Transverse colon (tissue), 3 donors: ENCODE data around the gene FXYD7.

Experiments
- CTCF ChIP-seq, 5 experiments: fragments of 200-600 bp in 3 of 5; fragments of 450-650 bp in 2 of 5; sonication (generic) in 3 of 5; IDR thresholded peaks; 1 replicate in 2 of 5; 2 replicates in 3 of 5; pipeline ENCODE4 v1.5.1; 2016 to 2017; ENCODE audit warnings: antibody characterized with exemption in 5 of 5, inconsistent platforms in 3 of 5, mild to moderate bottlenecking in 2 of 5, moderate library complexity in 1 of 5
- EP300 ChIP-seq: sonication (generic); formaldehyde crosslinking; IDR thresholded peaks from one replicate; pipeline ENCODE4 v1.6.1; 2017; ENCODE audit warnings: antibody characterized with exemption, low read depth
- POLR2A ChIP-seq: fragments of 450-650 bp; IDR thresholded peaks from one replicate; pipeline ENCODE4 v1.6.1; 2016; ENCODE audit warnings: antibody characterized with exemption, mild to moderate bottlenecking, moderate library complexity

- TF ChIP-seq CTCF (IDR thresholded peaks at IDR 0.05) (no peak), EP300 (no peak), POLR2A (no peak)
Measured at GRCh38 chr19:35194012-35194984, 51.2 kb downstream of the FXYD7 start.
